ENCODE data around the gene CCDC92.

DNA sequence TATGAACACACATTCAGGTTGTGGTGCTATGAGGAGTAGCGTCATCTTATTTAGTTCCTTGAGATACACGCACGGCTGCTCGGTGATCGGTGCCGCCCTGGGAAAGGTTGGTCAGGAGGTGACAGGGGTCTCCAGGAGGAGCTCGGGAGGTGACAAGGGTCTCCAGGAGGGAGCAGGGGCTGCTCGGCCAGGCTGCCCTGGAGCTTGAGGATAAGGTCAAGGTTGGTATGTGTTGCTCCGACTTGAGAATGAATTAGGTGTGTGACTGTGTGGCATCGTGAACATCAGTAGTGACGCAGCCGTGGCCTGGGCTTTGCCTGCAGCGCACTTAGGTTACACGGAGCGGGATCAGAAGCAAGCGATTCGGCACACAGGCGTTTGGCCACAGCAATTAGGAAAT is 36.2 kb downstream of the CCDC92 start:
- TF ChIP-seq, protein P1, sequence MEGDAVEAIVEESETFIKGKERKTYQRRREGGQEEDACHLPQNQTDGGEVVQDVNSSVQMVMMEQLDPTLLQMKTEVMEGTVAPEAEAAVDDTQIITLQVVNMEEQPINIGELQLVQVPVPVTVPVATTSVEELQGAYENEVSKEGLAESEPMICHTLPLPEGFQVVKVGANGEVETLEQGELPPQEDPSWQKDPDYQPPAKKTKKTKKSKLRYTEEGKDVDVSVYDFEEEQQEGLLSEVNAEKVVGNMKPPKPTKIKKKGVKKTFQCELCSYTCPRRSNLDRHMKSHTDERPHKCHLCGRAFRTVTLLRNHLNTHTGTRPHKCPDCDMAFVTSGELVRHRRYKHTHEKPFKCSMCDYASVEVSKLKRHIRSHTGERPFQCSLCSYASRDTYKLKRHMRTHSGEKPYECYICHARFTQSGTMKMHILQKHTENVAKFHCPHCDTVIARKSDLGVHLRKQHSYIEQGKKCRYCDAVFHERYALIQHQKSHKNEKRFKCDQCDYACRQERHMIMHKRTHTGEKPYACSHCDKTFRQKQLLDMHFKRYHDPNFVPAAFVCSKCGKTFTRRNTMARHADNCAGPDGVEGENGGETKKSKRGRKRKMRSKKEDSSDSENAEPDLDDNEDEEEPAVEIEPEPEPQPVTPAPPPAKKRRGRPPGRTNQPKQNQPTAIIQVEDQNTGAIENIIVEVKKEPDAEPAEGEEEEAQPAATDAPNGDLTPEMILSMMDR (IDR thresholded peaks at IDR 0.05): no peak
- TF ChIP-seq POLR2A (IDR thresholded peaks at IDR 0.05) (no peak), POLR2AphosphoS5 (IDR thresholded peaks at IDR 0.05) (no peak)
